SU-DHL-6 (cell line): Measurements from ENCODE around the gene KRTAP4-3.

Source experiments
- H2AFZ ChIP-seq: fragments of 200-600 bp; sonication (generic); 2 replicates; pipeline ENCODE4 v1.6.1; 2014; ENCODE audit warnings: low read depth, mild to moderate bottlenecking, moderate library complexity, mixed read lengths, antibody characterized with exemption, low read length; ENCODE audit not compliant: severe bottlenecking
- H3F3A ChIP-seq: fragments of 200-600 bp; shearing (Covaris generic); 2 replicates; pipeline ENCODE4 v1.6.0; 2016; ENCODE audit warnings: antibody characterized with exemption, mild to moderate bottlenecking; ENCODE audit not compliant: insufficient read depth
- H3K27ac ChIP-seq: fragments of 200-600 bp; sonication (generic); 2 replicates; pipeline ENCODE4 v1.5.1; 2016; ENCODE audit warnings: low read depth, mild to moderate bottlenecking, low read length, moderate library complexity, mixed read lengths
- H3K27me3 ChIP-seq: fragments of 200-600 bp; sonication (generic), shearing (Covaris generic); 2 replicates; pipeline ENCODE4 v1.6.0; 2014; ENCODE audit warnings: mild to moderate bottlenecking, low read length
- H3K36me3 ChIP-seq: fragments of 200-600 bp; sonication (generic); 2 replicates; pipeline ENCODE4 v1.6.1; 2014; ENCODE audit warnings: mild to moderate bottlenecking, low read length, mixed read lengths
- H3K4me2 ChIP-seq: fragments of 300-600, 200-600 bp; shearing (Covaris generic), sonication (generic); 2 replicates; pipeline ENCODE4 v1.6.0; 2014; ENCODE audit warnings: low read length, low read depth, mild to moderate bottlenecking; ENCODE audit not compliant: poor library complexity, severe bottlenecking
- H3K4me3 ChIP-seq: fragments of 200-600 bp; sonication (generic); 2 replicates; pipeline ENCODE4 v1.5.1; 2014; ENCODE audit warnings: antibody characterized with exemption, low read length, mild to moderate bottlenecking, mixed read lengths; ENCODE audit not compliant: insufficient read depth, poor library complexity, severe bottlenecking
- H3K79me2 ChIP-seq: fragments of 200-600 bp; sonication (generic); 2 replicates; pipeline ENCODE4 v1.6.1; 2014; ENCODE audit warnings: mild to moderate bottlenecking, low read length, moderate library complexity; ENCODE audit not compliant: insufficient read depth
- H3K9ac ChIP-seq: fragments of 200-600 bp; sonication (generic); 2 replicates; pipeline ENCODE4 v1.7.0; 2014; ENCODE audit warnings: mild to moderate bottlenecking, low read length
- H3K9me2 ChIP-seq: fragments of 200-600 bp; sonication (generic); replicated peaks from 2 replicates; pipeline ENCODE4 v1.6.1; 2014; ENCODE audit warnings: low read length; ENCODE audit not compliant: insufficient read depth
- H3K9me3 ChIP-seq: fragments of 200-600 bp; sonication (generic); 2 replicates; pipeline ENCODE4 v1.6.1; 2014; ENCODE audit warnings: low read length, mixed read lengths; ENCODE audit not compliant: insufficient read depth
- H4K20me1 ChIP-seq: fragments of 200-600 bp; sonication (generic); 2 replicates; pipeline ENCODE4 v1.6.1; 2014; ENCODE audit warnings: low read depth, mild to moderate bottlenecking, antibody characterized with exemption, low read length, moderate library complexity, mixed read lengths
- EZH2phosphoT487 ChIP-seq: fragments of 200-600 bp; sonication (generic), shearing (Covaris generic); conservative IDR thresholded peaks from 2 replicates; pipeline ENCODE4 v1.6.1; 2018; ENCODE audit warnings: mild to moderate bottlenecking, antibody characterized with exemption, low read length, moderate library complexity, mixed read lengths
- TF ChIP-seq, protein P1 (sequence below): fragments of 200-600 bp; sonication (generic); IDR thresholded peaks from one replicate; pipeline ENCODE4 v1.5.1; 2017; ENCODE audit warnings: antibody characterized with exemption, mild to moderate bottlenecking, low read length, moderate library complexity; ENCODE audit not compliant: insufficient read depth, poor library complexity, severe bottlenecking

Gene KRTAP4-3

GRCh38 chr17:41211845-41212466 is 43.9 kb upstream of the KRTAP4-3 start:
- H3K27ac ChIP-seq: no peak overlapping the region
- no peak for TF ChIP-seq EZH2phosphoT487
- TF ChIP-seq, protein P1, sequence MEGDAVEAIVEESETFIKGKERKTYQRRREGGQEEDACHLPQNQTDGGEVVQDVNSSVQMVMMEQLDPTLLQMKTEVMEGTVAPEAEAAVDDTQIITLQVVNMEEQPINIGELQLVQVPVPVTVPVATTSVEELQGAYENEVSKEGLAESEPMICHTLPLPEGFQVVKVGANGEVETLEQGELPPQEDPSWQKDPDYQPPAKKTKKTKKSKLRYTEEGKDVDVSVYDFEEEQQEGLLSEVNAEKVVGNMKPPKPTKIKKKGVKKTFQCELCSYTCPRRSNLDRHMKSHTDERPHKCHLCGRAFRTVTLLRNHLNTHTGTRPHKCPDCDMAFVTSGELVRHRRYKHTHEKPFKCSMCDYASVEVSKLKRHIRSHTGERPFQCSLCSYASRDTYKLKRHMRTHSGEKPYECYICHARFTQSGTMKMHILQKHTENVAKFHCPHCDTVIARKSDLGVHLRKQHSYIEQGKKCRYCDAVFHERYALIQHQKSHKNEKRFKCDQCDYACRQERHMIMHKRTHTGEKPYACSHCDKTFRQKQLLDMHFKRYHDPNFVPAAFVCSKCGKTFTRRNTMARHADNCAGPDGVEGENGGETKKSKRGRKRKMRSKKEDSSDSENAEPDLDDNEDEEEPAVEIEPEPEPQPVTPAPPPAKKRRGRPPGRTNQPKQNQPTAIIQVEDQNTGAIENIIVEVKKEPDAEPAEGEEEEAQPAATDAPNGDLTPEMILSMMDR: no peak
- H3K36me3 ChIP-seq: no peaks in the 10 kb centered on the region
- H3K4me2 ChIP-seq: no peak overlapping the region
- H3K79me2 ChIP-seq: no peaks in the 10 kb centered on the region
- no peak overlapping the region for H3K4me3 ChIP-seq
- H3K9me3 ChIP-seq: no peaks in the 10 kb centered on the region
- H4K20me1 ChIP-seq: no peaks in the 10 kb centered on the region
- no peak overlapping the region for H3K9ac ChIP-seq
- no peaks in the 10 kb centered on the region for H3K27me3 ChIP-seq
- H2AFZ ChIP-seq: no peak overlapping the region
- H3F3A ChIP-seq: no peaks in the 10 kb centered on the region
- H3K9me2 ChIP-seq: no peaks in the 10 kb centered on the region

DNA sequence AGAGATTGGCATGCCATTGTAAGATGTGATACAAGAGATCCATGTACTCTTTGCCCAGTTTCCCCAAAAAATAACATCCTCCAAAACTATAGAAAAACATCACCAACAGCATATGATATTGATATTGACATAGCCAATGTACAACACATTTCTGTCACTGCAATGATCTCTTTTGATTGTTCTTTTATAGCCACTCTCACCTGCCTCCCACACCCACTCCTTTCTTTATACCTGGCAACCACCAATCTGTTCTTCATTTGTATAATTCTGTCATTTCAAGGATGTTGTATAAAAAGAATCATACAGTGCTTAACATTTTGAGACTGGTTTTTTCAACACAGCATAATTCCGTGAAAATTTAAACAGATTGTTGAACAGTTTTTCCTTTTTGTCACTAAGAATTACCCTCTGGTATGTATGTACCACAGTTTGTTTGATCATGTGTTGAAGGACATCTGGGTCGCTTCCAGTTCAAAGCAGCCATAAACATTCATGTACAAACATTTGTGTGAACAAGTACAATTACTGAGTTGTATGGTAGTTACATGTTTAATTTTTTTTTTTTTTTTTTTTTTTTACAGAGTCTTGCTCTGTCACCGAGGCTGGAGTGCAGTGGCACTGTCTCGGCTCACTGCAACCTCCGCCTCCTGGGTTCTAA is 31.5 kb upstream of the KRTAP4-3 start:
- Histone ChIP-seq H3K4me3 (no peak overlapping the region), H3K9me2 (no peaks in the 10 kb centered on the region), H4K20me1 (no peaks in the 10 kb centered on the region), H3K27me3 (no peaks in the 10 kb centered on the region), H2AFZ (no peak overlapping the region), H3K9ac (no peak overlapping the region), H3K9me3 (no peaks in the 10 kb centered on the region), H3K27ac (no peak overlapping the region), H3K4me2 (no peak overlapping the region), H3K36me3 (no peaks in the 10 kb centered on the region), H3K79me2 (no peaks in the 10 kb centered on the region), H3F3A (no peaks in the 10 kb centered on the region)
- TF ChIP-seq, protein P1: no peak
- no peak for TF ChIP-seq EZH2phosphoT487

DNA sequence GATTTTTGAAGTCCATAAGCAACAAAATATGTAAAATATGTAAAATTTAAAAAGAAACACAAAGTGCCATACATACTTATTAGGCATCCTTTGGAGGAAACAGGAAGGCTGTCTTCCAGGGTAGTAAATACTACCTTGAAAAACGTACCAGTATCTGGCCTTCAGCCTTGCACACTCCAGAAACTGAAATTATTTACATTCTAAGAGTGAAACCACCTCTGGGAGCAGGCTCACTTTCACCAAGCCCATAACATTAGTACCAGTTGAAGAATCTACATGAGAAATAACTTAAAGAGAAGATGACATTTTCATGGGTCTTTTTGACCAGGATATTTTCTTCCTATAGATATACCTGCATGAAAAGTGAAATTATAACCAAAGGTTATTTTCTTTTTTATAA is 28.0 kb upstream of the KRTAP4-3 start:
- Histone ChIP-seq H4K20me1 (no peaks in the 10 kb centered on the region), H2AFZ (no peak overlapping the region), H3K9me2 (no peaks in the 10 kb centered on the region), H3K4me3 (no peak overlapping the region), H3K9me3 (no peaks in the 10 kb centered on the region), H3K36me3 (no peaks in the 10 kb centered on the region), H3K27me3 (no peaks in the 10 kb centered on the region), H3F3A (no peaks in the 10 kb centered on the region), H3K4me2 (no peak overlapping the region), H3K79me2 (no peaks in the 10 kb centered on the region), H3K27ac (no peak overlapping the region), H3K9ac (no peak overlapping the region)
- TF ChIP-seq, protein P1: no peak
- no peak for TF ChIP-seq EZH2phosphoT487
